ENCODE data around the gene KLHL6.
"Not testable (repeated sequence)": the region's sequence is repeated elsewhere in the genome, so short reads cannot be mapped to it uniquely, and the experiment has no call there.

KLHL6 gene

DNA sequence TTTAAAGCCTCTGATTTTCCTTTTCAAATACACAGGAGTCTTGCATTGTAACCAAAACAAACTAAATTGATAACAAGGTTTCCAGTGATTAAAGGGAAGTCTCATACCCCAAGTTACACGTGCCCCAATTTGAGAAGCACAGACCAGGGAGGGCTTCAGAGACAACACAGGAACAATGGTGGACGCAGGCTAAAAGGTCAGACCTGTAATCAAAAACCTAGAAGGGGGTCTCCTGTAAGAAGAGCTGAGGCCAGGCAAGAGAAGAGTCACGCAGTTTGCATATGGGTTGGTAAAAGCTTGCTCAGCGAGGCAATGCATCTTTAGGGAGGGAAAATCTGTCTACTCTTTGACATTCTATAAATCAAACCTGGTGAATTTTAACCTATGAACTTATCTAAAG, 68.5 kb downstream of the KLHL6 start:
- H3K4me1 ChIP-seq (ENCODE audit: control insufficient read depth, insufficient read depth, low read length), result no peaks in the 10 kb centered on the region
- no peaks in the 10 kb centered on the region for H3K36me3 ChIP-seq (ENCODE audit: control insufficient read depth, insufficient read depth, low read length)
- H3K27me3 ChIP-seq (ENCODE audit: control insufficient read depth, insufficient read depth, low read length), result no peaks in the 10 kb centered on the region
- H3K9ac ChIP-seq (ENCODE audit: low read depth, low read length), result no peak overlapping the region
- no peaks in the 10 kb centered on the region for H3K9me3 ChIP-seq (ENCODE audit: control insufficient read depth, insufficient read depth, low read length)
- H3K4me3 ChIP-seq (ENCODE audit: low read depth, low read length), result no peak overlapping the region

DNA sequence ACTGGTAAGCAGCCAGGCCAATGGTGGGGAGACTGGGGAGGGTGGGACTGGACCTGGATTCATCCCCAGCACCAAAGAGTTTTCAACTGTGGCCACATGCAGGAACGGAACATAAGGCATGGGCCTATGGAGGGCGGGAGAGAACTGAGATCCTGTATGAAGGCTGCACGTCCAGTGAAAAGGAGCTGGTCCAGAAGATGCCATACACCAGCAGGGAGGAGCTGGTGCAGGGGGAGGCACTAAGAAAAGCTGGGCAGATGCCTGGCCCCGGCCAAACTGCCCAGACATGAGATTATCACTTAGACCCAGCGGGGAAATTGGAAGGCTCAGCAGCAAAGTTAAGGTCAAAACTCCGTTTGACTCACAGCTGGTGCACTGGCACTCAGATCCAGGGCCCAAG, 69.0 kb downstream of the KLHL6 start:
- H3K4me1 ChIP-seq (ENCODE audit: control insufficient read depth, insufficient read depth, low read length), result no peaks in the 10 kb centered on the region
- no peaks in the 10 kb centered on the region for H3K9me3 ChIP-seq (ENCODE audit: control insufficient read depth, insufficient read depth, low read length)
- H3K36me3 ChIP-seq (ENCODE audit: control insufficient read depth, insufficient read depth, low read length), result no peaks in the 10 kb centered on the region

DNA sequence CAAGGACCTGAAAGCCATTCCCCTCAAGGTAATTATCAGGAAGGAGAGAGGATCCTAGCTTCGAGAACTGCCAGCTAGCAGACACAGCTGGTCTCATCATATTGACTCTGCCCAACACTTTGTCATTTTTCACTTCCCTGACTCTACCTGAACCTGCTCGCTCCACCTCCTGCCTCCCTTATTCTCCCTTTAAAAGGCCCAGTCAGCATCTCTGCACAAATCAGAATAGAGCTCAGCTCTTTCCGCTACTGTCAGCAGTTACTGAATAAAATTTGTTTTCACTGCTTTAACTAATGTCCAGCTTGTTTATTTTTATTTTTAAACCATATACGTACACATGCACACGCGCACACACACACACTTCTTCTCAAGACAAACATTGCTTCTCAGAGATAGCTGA, 69.9 kb downstream of the KLHL6 start:
- Histone ChIP-seq H3K4me3 (ENCODE audit: low read depth, low read length) (no peak overlapping the region), H3K36me3 (ENCODE audit: control insufficient read depth, insufficient read depth, low read length) (no peaks in the 10 kb centered on the region), H3K9me3 (ENCODE audit: control insufficient read depth, insufficient read depth, low read length) (no peaks in the 10 kb centered on the region), H3K9ac (ENCODE audit: low read depth, low read length) (no peak overlapping the region), H3K27me3 (ENCODE audit: control insufficient read depth, insufficient read depth, low read length) (no peaks in the 10 kb centered on the region), H3K4me1 (ENCODE audit: control insufficient read depth, insufficient read depth, low read length) (no peaks in the 10 kb centered on the region)

More for the DNA sequence above, 69.0 kb downstream of the KLHL6 start:
- H3K4me3 ChIP-seq (ENCODE audit: low read depth, low read length), result no peak overlapping the region
- no peak overlapping the region for H3K9ac ChIP-seq (ENCODE audit: low read depth, low read length)
- H3K27me3 ChIP-seq (ENCODE audit: control insufficient read depth, insufficient read depth, low read length), result no peaks in the 10 kb centered on the region

DNA sequence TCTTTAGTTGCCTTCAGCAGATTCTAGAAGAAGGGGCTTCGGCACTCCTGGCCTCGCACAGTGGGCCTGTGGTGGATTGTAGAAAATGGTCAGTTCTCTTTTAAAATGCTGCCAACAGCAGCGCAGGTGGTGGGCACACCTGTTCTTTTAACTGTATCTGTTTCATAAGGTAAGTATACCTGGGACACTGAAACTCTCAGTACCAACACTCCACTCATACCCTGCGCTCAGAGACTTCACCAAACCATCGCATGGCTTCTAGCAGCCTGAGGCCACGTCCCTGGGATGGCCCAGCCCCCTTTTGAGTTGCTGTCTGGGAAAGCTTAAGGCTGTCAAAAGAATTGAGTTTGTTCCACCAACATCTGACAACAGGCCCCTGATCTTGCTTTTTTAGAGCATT, 70.4 kb downstream of the KLHL6 start:
- H3K4me3 ChIP-seq (ENCODE audit: low read depth, low read length), result no peak overlapping the region
- H3K27me3 ChIP-seq (ENCODE audit: control insufficient read depth, insufficient read depth, low read length), result no peaks in the 10 kb centered on the region
- H3K9ac ChIP-seq (ENCODE audit: low read depth, low read length), result no peak overlapping the region
- no peaks in the 10 kb centered on the region for H3K4me1 ChIP-seq (ENCODE audit: control insufficient read depth, insufficient read depth, low read length)
- H3K9me3 ChIP-seq (ENCODE audit: control insufficient read depth, insufficient read depth, low read length), result no peaks in the 10 kb centered on the region
- H3K36me3 ChIP-seq (ENCODE audit: control insufficient read depth, insufficient read depth, low read length), result no peaks in the 10 kb centered on the region

DNA sequence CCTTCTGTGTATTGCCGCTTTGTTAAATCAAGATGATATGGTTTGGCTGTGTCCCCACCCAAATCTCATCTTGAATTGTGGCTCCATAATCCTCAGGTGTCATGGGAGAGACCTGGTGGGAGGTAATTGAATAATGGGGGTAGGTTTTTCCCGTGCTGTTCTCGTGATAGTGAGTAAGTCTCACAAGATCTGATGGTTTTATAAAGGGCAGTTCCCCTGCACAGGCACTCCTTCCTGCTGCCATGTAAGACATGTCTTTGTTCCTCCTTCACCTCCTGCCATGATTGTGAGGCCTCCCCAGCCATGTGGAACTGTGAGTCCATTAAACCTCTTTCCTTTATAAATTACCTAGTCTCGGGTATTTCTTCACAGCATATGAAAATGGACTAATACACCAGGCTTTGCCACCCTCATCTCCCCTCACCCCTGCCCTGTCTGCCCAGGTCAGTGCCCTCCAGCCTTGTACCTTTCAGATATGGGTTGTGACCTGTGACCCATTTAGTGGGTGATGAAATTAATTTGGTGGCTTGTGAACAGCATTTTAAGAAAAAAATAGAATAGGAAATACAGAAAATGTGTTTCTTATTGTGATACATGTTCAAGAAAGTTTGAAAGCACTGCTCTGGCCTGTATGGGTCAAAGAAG, 71.0 kb downstream of the KLHL6 start:
- no peaks in the 10 kb centered on the region for H3K9me3 ChIP-seq (ENCODE audit: control insufficient read depth, insufficient read depth, low read length)
- no peaks in the 10 kb centered on the region for H3K36me3 ChIP-seq (ENCODE audit: control insufficient read depth, insufficient read depth, low read length)
- H3K9ac ChIP-seq (ENCODE audit: low read depth, low read length), result no peak overlapping the region
- H3K27me3 ChIP-seq (ENCODE audit: control insufficient read depth, insufficient read depth, low read length), result no peaks in the 10 kb centered on the region
- peaks cover 3% of the 10 kb centered on the region for H3K4me1 ChIP-seq (ENCODE audit: control insufficient read depth, insufficient read depth, low read length)
- no peak overlapping the region for H3K4me3 ChIP-seq (ENCODE audit: low read depth, low read length)

DNA sequence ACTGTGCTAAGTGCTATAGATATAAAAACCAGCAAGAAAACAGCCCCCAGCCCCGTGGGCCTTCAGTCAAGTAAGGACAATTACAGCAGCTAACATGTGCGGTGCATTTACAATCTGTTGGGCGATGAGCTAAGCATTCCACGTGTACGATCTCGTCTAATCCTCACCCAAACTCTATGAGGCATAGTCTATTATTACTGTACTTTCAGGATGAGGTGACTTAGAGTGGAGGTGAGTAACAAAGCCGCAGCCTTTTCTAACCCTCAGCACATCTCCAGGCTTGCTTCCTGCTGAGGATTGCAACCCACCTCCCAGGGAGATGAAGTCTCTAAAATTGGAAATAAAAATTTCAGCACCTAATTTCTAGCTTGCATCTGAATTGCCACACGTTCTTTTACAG, 73.9 kb downstream of the KLHL6 start:
- Histone ChIP-seq H3K4me3 (ENCODE audit: low read depth, low read length) (no peak overlapping the region), H3K27me3 (ENCODE audit: control insufficient read depth, insufficient read depth, low read length) (no peaks in the 10 kb centered on the region), H3K36me3 (ENCODE audit: control insufficient read depth, insufficient read depth, low read length) (no peaks in the 10 kb centered on the region), H3K9ac (ENCODE audit: low read depth, low read length) (no peak overlapping the region), H3K4me1 (ENCODE audit: control insufficient read depth, insufficient read depth, low read length) (peaks cover 7% of the 10 kb centered on the region), H3K9me3 (ENCODE audit: control insufficient read depth, insufficient read depth, low read length) (no peaks in the 10 kb centered on the region)

DNA sequence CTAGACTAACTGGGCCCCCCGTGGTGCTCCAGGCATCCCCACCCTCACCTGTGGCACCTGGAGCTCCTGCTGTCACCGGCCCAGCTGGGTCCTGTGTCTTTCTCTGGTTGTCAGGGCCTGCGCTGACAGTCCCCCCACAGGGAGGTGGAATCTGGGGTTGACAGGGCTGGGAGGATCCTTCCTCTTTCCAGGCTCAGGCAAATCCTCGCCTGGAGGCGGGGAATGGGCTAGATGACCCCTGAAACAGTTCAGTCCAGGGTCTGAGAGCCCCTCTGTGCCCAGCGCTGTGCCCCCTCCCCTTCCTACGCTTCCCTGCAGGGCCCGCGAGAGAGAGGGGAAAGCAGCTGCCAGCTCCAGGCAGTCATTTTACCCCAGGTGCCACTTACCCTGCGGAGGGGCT, 77.0 kb downstream of the KLHL6 start:
- Histone ChIP-seq H3K9me3 (ENCODE audit: control insufficient read depth, insufficient read depth, low read length) (no peaks in the 10 kb centered on the region), H3K9ac (ENCODE audit: low read depth, low read length) (no peak overlapping the region), H3K36me3 (ENCODE audit: control insufficient read depth, insufficient read depth, low read length) (no peaks in the 10 kb centered on the region), H3K4me3 (ENCODE audit: low read depth, low read length) (no peak overlapping the region), H3K4me1 (ENCODE audit: control insufficient read depth, insufficient read depth, low read length) (peaks cover 7% of the 10 kb centered on the region), H3K27me3 (ENCODE audit: control insufficient read depth, insufficient read depth, low read length) (no peaks in the 10 kb centered on the region)

DNA sequence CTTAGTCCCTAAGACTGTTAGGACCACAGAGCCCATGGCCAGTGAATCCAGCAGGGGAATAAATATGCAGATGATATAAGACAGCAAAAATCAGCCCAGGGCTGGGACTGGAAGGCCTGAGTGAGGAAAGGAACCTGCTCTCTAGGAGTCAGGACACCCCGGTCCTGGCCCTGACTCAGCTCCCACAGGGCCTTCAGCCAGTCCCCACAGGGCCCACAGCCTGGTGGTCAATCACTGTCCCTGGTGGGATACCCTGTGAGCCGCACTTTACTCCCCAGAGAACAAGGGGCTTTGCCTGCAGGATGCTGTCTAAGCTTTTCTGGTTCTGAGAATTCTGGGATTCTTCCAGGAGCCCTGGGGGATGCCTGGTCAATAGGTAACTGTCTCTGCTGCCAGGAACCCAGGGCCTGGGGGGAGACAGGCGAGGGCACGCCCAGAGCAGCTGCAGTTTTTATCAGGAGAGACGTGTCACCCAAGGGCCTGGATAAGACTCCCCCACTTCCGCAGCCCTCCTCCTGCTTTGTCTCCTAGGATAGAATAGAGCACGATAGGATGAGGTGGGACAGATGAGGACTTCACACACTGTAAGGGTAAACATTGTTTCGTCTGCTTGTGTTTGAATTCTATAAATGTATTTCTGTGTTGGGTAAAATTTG, 77.6 kb downstream of the KLHL6 start:
- H3K9ac ChIP-seq (ENCODE audit: low read depth, low read length), result no peak overlapping the region
- no peaks in the 10 kb centered on the region for H3K36me3 ChIP-seq (ENCODE audit: control insufficient read depth, insufficient read depth, low read length)
- no peaks in the 10 kb centered on the region for H3K27me3 ChIP-seq (ENCODE audit: control insufficient read depth, insufficient read depth, low read length)
- H3K9me3 ChIP-seq (ENCODE audit: control insufficient read depth, insufficient read depth, low read length), result no peaks in the 10 kb centered on the region
- peaks cover 7% of the 10 kb centered on the region for H3K4me1 ChIP-seq (ENCODE audit: control insufficient read depth, insufficient read depth, low read length)
- H3K4me3 ChIP-seq (ENCODE audit: low read depth, low read length), result no peak overlapping the region

DNA sequence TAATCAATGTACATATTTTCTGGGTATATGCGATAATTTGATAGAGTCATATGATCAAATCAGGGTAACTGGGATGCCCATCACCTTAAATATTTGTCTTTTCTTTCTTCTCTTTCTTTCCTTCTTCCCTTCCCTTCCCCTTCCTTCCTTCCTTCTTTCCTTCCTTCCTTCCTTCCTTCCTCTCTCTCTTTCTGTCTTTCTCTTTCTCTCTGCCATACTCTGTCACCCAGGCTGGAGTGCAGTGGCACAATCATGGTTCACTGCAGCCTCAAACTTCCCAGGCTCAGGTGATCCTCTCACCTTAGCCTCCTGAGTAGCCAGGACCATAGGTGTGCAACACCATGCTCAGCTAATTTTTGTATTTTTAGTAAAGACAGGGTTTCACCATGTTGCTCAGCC, 79.7 kb downstream of the KLHL6 start:
- not testable (repeated sequence) for H3K9me3 ChIP-seq (ENCODE audit: control insufficient read depth, insufficient read depth, low read length); H3K36me3 ChIP-seq (ENCODE audit: control insufficient read depth, insufficient read depth, low read length); H3K4me3 ChIP-seq (ENCODE audit: low read depth, low read length); H3K9ac ChIP-seq (ENCODE audit: low read depth, low read length); H3K27me3 ChIP-seq (ENCODE audit: control insufficient read depth, insufficient read depth, low read length); H3K4me1 ChIP-seq (ENCODE audit: control insufficient read depth, insufficient read depth, low read length)

DNA sequence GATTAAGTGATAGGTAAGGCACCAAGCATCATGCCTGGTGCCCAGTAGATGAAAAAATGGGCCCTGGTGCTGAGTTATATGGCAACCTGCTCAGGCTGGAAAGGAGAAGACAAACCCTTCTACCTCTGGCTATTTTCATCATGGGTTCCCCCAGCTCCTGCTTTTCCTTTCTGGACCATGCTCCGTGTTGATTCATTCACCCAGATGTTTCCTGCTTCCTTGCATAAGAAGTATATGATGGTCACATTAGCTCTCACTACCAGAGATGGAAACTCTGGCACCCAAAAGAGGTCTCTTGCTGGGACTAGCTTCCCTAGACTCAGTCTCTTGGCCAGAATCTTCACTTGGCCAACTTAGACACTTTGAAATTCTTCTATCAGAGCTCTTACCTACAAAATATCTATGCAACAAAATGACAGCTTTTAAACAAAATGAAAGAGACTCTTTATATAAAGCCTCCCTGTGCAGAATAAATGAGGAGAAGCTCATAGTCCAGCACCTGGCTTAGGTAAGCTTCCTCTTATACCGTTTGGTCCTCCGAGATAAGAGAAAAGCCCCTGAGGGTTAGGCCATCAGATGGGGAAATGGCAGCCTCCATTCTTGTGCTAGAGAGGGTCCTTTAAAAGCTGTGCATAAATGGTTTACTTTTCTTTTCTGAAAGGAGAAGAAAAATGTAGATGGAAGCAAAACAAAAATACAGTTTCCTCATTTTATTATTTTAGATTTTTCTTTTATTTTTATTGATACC, 80.3 kb downstream of the KLHL6 start:
- H3K4me3 ChIP-seq (ENCODE audit: low read depth, low read length), result no peak overlapping the region
- H3K4me1 ChIP-seq (ENCODE audit: control insufficient read depth, insufficient read depth, low read length), result peaks cover 7% of the 10 kb centered on the region
- H3K36me3 ChIP-seq (ENCODE audit: control insufficient read depth, insufficient read depth, low read length), result no peaks in the 10 kb centered on the region
- no peaks in the 10 kb centered on the region for H3K9me3 ChIP-seq (ENCODE audit: control insufficient read depth, insufficient read depth, low read length)
- no peak overlapping the region for H3K9ac ChIP-seq (ENCODE audit: low read depth, low read length)
- H3K27me3 ChIP-seq (ENCODE audit: control insufficient read depth, insufficient read depth, low read length), result no peaks in the 10 kb centered on the region

DNA sequence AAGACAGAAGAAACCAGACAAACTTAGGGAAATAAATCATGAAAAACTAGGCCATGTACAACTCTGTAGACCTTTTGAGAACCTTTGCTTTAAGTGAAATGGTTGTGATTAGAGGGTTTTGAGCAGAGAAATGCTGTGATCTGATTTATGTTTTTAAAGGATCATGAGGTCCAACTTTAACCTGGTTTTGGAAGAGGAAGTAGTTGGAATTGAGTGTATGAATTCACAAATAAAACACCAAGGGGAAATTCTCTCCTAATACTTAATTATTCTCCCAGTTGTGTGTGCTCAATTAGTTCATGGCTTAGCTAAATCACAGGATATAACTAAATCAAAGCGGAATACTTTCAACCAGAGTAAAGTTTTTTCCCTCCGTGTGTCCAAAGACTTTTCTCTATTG, 81.5 kb downstream of the KLHL6 start:
- Histone ChIP-seq H3K4me3 (ENCODE audit: low read depth, low read length) (no peak overlapping the region), H3K9ac (ENCODE audit: low read depth, low read length) (no peak overlapping the region), H3K4me1 (ENCODE audit: control insufficient read depth, insufficient read depth, low read length) (peaks cover 2% of the 10 kb centered on the region), H3K27me3 (ENCODE audit: control insufficient read depth, insufficient read depth, low read length) (no peaks in the 10 kb centered on the region), H3K36me3 (ENCODE audit: control insufficient read depth, insufficient read depth, low read length) (no peaks in the 10 kb centered on the region), H3K9me3 (ENCODE audit: control insufficient read depth, insufficient read depth, low read length) (no peaks in the 10 kb centered on the region)

DNA sequence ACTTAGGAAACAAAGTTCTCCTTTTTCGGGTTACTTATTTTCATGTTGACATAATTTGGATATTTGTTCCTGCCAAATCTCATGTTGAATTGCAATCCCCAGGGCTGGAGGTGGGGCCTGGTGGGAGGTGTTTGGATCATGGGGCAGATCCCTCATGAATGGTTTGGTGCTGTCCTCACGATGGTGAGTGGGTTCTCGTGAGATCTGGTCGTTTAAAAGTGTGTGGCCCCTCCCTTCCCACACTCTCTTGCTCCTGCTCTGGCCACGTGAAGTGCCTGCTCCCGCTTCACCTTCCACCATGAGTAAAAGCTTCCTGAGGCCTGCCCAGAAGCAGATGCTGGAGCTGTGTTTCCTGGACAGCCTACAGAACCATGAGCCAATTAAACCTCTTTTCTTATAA, 83.4 kb downstream of the KLHL6 start:
- no peaks in the 10 kb centered on the region for H3K4me1 ChIP-seq (ENCODE audit: control insufficient read depth, insufficient read depth, low read length)
- H3K9me3 ChIP-seq (ENCODE audit: control insufficient read depth, insufficient read depth, low read length), result no peaks in the 10 kb centered on the region
- no peaks in the 10 kb centered on the region for H3K36me3 ChIP-seq (ENCODE audit: control insufficient read depth, insufficient read depth, low read length)
- H3K27me3 ChIP-seq (ENCODE audit: control insufficient read depth, insufficient read depth, low read length), result no peaks in the 10 kb centered on the region
- no peak overlapping the region for H3K4me3 ChIP-seq (ENCODE audit: low read depth, low read length)
- H3K9ac ChIP-seq (ENCODE audit: low read depth, low read length), result no peak overlapping the region
